Mononuclear cell (primary cell): ENCODE results near the gene LENG1. TPM values are rescaled to one million over a fixed set of nuclear protein-coding genes. Genes with fewer than 3 reads are reported as not detected.

Source experiments
- H3K27me3 ChIP-seq: 2 replicates; pipeline ENCODE4 v1.6.0; 2011; ENCODE audit warnings: low read length, control low read depth; ENCODE audit not compliant: insufficient read depth
- H3K4me1 ChIP-seq: 2 replicates; pipeline ENCODE4 v1.5.1; 2011; ENCODE audit warnings: mild to moderate bottlenecking, low read length, control low read depth; ENCODE audit not compliant: insufficient read depth
- H3K4me3 ChIP-seq: 2 replicates; pipeline ENCODE4 v1.5.1; 2011; ENCODE audit warnings: mild to moderate bottlenecking, low read length, moderate library complexity
- H3K9me3 ChIP-seq: 2 replicates; pipeline ENCODE4 v1.5.1; 2011; ENCODE audit warnings: low read depth, mild to moderate bottlenecking, control low read depth, low read length
- total RNA-seq: library from RNA; depleted of rRNA; stranded (reverse); fragments of >200 nt; gene quantifications from one replicate; pipeline ENCODE4 v1.2.3, GENCODE V29; 2012

LENG1 gene
- total RNA-seq, 1 donor, result 11.9 TPM

DNA sequence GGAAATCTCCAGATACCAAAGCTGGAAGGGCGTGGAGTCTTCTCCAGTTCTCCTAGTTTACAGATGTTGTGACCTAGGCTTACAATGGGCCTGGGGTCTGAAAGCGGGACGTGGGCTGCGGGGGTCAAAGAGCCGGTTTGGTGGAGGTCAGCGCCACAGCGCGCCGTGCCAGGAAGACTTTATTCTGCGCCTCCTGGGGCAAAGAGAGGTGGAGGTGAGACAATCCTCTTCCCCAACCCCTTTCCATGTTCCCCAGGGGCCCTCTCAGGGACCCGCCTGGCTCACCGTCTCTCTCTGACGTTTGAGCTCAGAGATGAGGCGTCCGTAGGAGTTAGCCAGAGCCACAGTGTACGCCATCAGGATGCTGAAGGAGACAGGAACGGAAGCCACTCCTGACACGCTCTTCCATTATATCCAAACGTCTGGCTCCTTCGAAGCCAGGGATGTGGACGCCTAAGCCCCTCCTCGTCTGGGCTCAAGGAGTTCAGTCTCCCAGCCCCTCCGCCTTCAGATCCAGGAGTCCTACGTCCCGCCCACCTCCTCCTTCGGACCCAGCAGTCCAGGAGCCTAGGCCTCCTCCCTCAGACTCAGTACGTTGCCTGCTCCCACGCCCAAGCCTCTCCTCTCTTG, 776 bp upstream of the LENG1 start:
- Histone ChIP-seq H3K9me3 (no peaks in the 10 kb centered on the region), H3K27me3 (no peaks in the 10 kb centered on the region), H3K4me1 (peaks cover 63% of the 10 kb centered on the region), H3K4me3 (peak overlapping the region; percentile 42)

DNA sequence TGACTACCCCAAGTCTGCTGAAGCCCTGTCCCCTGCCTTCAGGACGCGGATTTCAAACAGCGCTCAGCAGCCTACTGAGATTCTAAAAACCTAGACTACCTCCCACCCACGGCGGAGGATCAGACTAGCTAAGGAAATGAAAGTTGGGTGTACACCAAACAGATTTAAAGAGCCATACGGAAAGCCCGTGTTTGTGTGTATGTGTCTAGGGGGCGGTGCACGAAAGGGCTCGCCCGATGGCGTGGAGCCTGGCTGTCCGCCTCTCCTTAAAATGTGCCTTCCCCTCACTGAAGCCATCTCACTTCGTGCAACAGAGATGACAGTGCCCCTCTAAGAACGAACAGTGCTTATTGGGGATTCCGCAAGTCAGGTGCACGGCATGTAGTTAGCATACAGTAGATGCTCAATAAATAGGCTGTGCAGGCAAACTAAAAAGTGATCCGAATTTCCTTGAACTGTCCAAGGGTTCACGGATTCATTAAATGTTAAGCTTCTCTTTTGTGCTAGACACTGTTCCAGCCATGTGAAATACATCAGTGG, 639 bp downstream of the LENG1 start:
- peaks cover 50% of the 10 kb centered on the region for H3K4me1 ChIP-seq
- H3K27me3 ChIP-seq, result no peaks in the 10 kb centered on the region
- H3K9me3 ChIP-seq, result no peaks in the 10 kb centered on the region
- H3K4me3 ChIP-seq, result peak overlapping the region; percentile 67

DNA sequence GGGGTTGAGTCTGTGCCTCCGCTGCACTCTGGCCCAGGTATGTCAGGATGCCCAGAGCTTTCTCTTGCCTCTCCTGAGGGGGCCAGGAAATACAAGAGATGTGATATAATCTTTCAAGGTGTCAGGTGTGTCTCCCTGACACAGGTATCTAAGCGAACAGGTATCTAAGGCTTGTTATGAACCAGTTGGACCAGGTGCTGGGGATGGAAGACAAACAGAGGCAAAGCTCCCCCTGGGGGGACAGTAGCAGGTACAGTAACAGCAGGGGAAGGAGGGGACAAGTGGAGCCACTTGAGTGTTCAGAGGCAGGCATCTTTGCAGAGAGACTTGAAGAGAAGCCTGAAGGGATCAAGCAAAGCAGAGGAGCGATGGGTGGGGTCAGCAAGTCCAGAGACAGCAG, 2.6 kb downstream of the LENG1 start:
- no peak overlapping the region for H3K4me3 ChIP-seq
- H3K27me3 ChIP-seq, result no peaks in the 10 kb centered on the region
- H3K9me3 ChIP-seq, result no peaks in the 10 kb centered on the region
- H3K4me1 ChIP-seq, result peaks cover 33% of the 10 kb centered on the region

DNA sequence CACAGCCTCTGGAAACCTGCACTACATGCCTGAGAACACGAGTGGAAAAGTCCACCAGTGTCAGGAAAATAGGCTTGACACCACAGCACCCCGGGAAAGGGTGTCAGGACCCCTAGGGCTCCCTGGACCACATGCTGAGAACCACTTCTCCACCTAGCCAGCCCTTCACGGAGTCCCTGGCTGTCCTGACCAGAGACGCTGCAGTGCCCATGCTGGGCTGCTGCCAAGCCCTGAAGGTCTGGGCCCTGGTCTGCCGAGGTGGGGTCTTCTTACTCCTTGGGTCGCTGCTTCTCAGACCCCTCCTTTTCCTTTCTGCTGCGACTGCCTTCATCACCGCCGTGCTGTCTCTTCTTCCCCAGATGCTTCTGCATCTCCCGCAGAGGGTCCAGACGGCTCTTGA, 3.0 kb downstream of the LENG1 start:
- H3K4me3 ChIP-seq, result no peak overlapping the region
- peaks cover 29% of the 10 kb centered on the region for H3K4me1 ChIP-seq
- H3K27me3 ChIP-seq, result no peaks in the 10 kb centered on the region
- H3K9me3 ChIP-seq, result no peaks in the 10 kb centered on the region

DNA sequence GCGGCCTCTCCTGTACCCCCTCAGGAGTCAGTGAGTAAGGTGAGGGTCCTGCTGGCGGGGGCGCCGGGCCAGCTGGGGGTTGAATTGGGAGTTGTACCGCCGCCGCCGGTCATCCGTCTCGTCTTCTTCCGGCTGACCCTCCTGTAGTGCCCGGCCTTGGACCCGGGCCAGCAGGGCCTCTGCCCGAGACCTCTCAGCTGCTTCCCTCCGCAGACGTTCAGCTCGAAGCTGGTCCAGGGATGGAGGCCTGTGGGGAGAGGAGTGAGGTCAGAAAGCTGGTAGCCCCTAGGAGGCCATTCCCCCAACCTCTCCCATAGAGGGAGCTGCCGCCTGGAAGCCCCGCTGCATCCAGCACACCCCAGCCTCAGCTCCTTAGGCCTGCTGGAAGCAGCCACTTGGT, 3.8 kb downstream of the LENG1 start:
- H3K27me3 ChIP-seq, result no peaks in the 10 kb centered on the region
- H3K9me3 ChIP-seq, result no peaks in the 10 kb centered on the region
- no peak overlapping the region for H3K4me3 ChIP-seq
- peaks cover 21% of the 10 kb centered on the region for H3K4me1 ChIP-seq

DNA sequence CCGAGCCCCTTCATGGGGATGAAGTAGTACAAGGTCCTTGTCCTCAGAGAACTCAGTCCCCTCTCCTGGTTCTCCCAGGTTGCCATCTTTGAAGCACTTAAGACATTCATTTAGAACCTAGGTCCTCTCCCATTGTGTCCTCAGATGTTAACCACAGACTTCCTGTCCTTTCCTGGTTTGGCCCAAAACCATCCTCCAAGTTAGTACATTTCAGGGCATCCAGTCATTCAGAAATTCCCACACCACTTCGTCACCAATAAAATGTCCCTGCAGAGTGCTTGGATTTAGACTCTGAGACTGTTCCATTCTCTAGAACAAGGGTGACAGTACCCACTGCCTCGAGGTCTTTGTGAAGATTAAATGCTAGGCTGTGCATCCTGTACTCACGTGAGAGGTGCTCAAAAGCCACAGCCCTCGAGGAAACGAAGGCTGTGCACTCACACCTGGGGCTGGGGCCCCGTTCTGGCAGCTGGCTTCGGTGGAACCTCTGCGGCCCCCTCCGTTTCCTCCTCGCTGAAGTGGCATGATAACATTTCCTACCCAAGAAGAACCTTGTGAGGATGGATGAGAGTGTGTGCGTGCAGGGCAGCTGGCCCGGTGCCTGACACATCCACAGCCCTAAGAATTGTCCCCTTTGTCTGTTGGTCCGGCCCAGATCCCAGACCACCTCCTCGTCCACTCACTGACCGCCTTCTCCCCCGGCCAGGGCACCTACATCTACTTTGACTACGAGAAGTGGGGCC, 4.7 kb downstream of the LENG1 start:
- H3K4me3 ChIP-seq, result no peak overlapping the region
- H3K9me3 ChIP-seq, result no peaks in the 10 kb centered on the region
- no peaks in the 10 kb centered on the region for H3K27me3 ChIP-seq
- H3K4me1 ChIP-seq, result peaks cover 13% of the 10 kb centered on the region

DNA sequence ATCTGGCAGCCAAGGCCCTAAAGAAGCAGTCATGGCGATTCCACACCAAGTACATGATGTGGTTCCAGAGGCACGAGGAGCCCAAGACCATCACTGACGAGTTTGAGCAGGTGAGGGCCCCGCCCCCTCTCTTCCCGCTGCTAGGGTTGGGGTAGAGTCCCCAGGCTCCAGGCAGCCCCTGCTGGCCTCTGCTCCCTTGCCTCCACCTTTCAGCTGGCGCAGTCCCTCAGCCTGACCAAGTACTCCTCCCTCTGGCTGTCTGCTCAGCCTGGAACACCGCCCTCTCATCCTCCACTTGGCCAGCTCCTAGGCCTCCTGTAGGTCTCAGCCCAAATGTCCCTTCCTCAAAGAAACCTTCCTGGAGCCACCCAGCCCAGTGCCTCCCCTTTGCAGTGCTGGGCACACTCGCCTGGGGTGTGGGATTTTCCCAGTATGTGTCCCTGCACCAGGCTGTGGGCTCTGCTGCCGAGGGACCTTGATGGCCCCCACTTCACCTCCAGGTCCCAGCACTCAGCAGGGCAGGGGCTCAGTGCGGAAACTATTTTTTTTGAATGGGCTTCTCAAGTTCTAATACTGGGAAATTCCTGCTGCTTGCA, 5.7 kb downstream of the LENG1 start:
- Histone ChIP-seq H3K27me3 (no peaks in the 10 kb centered on the region), H3K9me3 (no peaks in the 10 kb centered on the region), H3K4me3 (no peak overlapping the region), H3K4me1 (peaks cover 10% of the 10 kb centered on the region)

DNA sequence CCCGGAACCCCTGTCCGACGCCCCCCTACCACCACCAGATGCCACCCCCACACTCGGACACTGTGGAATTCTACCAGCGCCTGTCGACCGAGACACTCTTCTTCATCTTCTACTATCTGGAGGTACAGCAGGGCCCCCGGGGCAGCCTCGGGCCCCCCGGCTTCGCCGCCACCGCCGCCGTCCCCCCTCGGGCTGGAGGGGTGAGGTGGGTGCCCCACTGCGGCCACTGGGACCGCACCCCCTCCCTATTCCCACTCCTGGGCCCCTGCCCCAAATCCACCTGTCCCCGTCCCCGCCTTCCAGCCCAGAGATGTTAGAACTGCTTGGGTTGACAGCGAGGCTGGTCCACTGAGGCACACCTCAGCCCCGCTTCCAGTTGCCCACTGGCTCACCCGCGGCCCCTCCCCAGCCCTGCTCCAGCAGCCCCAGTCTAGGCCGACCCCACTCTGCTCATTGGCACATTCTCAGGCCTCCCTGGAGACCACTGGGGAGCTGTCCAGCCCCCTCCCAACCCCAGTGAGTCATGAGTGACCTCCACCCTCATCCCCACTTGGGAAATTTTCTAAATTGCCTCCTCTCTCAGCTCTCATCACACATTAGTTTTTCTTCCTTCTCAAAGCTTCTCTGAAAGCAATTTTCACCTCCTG, 6.5 kb downstream of the LENG1 start:
- Histone ChIP-seq H3K4me1 (peaks cover 1% of the 10 kb centered on the region), H3K4me3 (no peak overlapping the region), H3K9me3 (no peaks in the 10 kb centered on the region), H3K27me3 (no peaks in the 10 kb centered on the region)

DNA sequence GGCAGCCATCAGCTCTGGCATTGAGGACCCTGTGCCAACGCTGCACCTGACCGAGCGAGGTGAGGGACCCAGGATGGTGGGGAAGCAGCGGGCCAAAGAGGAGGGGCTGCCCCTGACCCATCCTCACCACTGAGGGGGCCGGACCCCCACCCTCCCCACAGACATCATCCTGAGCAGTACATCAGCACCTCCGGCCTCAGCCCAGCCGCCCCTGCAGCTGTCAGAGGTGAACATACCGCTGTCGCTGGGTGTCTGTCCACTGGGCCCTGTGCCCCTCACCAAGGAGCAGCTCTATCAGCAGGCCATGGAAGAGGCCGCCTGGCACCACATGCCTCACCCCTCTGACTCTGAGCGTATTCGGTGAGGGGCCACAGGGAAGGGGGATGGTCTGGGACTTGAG, 7.3 kb downstream of the LENG1 start:
- H3K27me3 ChIP-seq, result no peaks in the 10 kb centered on the region
- H3K4me3 ChIP-seq, result no peak overlapping the region
- no peaks in the 10 kb centered on the region for H3K9me3 ChIP-seq
- no peaks in the 10 kb centered on the region for H3K4me1 ChIP-seq

DNA sequence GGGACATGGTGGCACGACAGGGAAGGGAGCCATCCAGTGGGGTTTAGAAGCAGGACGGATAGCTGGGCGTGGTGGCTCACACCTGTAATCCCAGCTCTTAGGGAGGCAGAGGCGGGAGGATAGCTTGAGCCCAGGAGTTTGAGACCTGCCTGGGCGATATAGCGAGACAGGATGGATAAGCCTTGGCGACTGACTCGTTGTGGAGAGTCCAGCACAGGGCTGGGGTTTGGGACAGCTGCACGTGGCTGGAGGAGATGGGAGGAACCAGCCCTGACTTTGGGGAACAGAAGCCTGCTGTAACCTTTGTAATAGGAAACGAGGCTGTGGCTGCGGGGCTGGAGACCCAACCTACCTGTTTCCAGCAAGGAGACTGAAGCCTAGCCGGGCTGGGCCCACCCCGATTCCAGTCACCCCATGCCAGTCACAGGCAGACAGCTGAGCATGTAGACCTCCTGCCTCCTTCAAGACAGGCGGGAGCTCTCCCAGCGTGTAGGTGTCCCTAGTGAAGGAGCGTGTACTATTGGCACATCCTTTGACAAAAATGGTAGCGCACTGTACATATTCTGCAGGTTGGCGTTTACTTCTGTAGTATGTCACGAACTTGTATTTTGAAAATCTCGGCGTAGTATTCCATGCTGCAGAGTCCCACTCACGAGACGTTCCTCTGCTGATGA, 8.0 kb downstream of the LENG1 start:
- Histone ChIP-seq H3K4me1 (no peaks in the 10 kb centered on the region), H3K4me3 (no peak overlapping the region), H3K9me3 (no peaks in the 10 kb centered on the region), H3K27me3 (no peaks in the 10 kb centered on the region)

DNA sequence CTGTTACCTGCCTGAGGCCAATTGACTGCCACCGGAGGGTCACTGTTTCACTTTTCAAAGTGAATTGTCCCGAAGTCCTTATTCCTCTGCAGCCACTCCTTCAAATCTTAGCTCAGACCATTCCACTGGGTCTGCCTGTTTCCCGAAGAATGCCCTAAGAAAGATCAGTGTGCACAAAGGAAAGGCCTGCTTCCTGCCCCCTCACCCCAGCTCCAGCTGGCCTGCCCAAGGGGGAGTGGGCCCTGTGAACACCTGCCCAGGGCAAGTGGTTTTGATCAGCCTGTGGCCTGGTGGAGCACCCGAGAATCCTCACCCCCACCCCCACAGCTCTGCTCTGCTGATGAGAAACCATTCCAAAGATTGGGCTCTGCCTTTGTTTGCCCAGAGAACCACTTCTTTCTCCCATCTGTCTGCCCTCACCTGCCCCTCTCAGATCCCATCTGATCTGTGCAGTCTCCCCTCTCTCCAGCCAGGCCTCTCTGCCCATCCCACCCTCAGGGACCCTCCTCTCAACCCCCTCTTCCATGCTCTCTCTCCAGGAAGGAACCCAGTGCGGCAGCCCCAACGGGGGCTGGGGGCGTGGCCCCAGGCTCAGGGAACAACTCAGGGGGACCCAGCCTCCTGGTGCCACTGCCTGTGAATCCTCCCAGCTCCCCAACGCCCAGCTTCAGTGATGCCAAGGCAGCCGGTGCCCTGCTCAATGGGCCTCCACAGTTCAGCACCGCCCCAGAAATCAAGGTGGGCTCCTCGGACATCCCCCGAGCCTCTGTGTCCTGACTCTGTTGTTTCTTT, 10.3 kb downstream of the LENG1 start:
- no peaks in the 10 kb centered on the region for H3K4me1 ChIP-seq
- H3K4me3 ChIP-seq, result no peak overlapping the region
- no peaks in the 10 kb centered on the region for H3K27me3 ChIP-seq
- H3K9me3 ChIP-seq, result no peaks in the 10 kb centered on the region

DNA sequence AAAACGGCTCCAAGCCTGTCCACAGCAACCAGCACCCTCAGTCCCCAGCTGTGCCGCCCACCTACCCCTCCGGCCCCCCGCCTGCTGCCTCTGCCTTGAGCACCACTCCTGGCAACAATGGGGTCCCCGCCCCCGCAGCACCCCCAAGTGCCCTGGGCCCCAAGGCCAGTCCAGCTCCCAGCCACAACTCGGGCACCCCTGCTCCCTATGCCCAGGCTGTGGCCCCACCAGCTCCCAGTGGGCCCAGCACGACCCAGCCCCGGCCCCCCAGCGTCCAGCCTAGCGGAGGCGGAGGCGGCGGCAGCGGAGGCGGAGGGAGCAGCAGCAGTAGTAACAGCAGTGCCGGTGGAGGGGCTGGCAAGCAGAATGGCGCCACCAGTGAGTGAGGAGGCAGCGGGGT, 11.4 kb downstream of the LENG1 start:
- Histone ChIP-seq H3K27me3 (no peaks in the 10 kb centered on the region), H3K4me3 (no peak overlapping the region), H3K4me1 (no peaks in the 10 kb centered on the region), H3K9me3 (no peaks in the 10 kb centered on the region)

DNA sequence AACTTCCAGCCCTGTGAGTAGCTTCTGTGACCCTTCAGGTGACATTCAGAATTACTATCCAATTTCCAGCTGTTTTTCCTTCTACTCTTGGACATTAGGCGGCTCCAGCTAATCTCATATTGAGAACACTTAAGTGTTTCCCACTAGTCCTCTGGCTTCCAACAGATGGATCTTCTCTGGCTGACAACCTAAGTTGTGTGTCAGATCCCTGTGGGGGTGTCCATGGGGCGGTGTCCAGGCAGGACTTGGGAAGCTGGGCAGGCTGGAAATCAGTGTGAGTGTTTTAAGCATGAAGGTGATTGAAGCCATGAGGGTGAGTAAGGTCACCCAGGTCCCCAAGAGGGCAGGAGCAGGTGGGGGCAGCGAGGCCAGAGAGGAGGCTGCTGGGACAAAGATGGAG, 11.8 kb downstream of the LENG1 start:
- no peaks in the 10 kb centered on the region for H3K27me3 ChIP-seq
- H3K9me3 ChIP-seq, result no peaks in the 10 kb centered on the region
- H3K4me3 ChIP-seq, result no peak overlapping the region
- H3K4me1 ChIP-seq, result no peaks in the 10 kb centered on the region

DNA sequence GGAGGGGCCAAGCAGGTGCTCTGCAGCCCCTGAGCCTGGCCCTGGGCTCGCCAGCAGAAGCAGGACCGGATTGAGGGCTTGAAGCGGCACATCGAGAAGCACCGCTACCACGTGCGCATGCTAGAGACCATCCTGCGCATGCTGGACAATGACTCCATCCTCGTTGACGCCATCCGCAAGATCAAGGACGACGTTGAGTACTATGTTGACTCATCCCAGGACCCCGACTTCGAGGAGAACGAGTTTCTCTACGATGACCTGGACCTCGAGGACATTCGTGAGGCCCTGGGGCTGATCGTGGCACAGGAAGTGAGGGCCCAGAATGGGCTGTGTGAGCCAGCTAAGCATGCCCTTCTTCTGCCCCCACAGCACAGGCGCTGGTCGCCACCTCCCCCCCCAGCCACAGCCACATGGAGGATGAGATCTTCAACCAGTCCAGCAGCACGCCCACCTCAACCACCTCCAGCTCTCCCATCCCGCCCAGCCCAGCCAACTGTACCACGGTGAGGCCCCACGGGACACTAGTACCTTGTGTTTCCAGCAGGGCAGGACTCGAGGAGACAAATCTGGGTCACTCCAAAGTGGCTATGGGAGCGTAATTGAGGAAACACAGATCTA, 13.9 kb downstream of the LENG1 start:
- Histone ChIP-seq H3K4me3 (no peak overlapping the region), H3K9me3 (no peaks in the 10 kb centered on the region), H3K27me3 (no peaks in the 10 kb centered on the region), H3K4me1 (no peaks in the 10 kb centered on the region)
